SIG-M5 (cell line): ENCODE results near the gene FOXD3.

ENCODE experiments used
- DNase-seq: peaks from one replicate; lab custom pipeline; 2025; lab: John Stamatoyannopoulos, UW

Gene FOXD3

GRCh38 chr1:63362073-63362472 lies 39.7 kb downstream of the FOXD3 start:
- DNase-seq = no peak

DNA sequence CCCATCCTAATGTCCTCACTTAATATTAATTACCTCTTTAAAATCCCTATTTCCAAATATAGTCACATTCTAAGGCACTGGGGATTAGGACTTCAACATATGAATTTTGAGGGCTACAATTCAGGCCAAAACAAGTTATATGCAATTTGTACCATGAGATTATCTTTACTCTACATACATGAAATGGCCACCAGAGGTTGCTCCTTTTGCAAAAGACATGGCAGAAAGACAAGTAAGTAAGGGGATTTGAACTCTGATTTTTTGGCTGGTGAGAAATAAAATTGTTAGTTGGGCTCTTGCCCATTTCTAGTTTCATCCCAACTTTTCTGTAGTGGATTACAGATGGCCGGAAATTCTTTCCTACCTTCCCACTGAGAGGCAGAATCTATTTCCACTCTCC lies 40.2 kb downstream of the FOXD3 start:
- no peak for DNase-seq

DNA sequence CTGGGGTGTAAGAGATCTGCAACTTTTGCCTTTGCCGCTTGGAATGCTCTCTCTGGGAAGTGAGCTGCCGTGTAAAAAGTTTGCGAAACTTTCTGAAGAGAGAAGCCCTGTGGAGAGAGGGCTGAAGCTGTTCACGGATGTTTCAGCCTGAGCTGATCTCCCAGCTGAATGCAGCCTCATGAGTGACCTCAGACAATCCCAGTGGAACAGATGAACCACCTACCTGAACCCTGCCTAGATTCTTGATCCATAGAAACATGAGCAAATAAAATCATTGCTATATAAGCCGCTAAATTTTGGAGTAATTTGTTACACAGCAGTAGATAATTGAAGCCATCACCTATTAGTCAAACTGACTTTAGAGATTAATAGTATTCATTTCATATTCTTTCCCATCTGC lies 40.6 kb downstream of the FOXD3 start:
- no peak for DNase-seq

- no peak for DNase-seq
Observed at GRCh38 chr1:63366908-63367214, 44.5 kb downstream of the FOXD3 start.

GRCh38 chr1:63367215-63368103 lies 45.1 kb downstream of the FOXD3 start, which contains the start of gene ALG6:
ALG6 (plus strand) TSS chr1:63367627; CDS start chr1:63370978, 3,351 bp downstream.
- no peak for DNase-seq

DNA sequence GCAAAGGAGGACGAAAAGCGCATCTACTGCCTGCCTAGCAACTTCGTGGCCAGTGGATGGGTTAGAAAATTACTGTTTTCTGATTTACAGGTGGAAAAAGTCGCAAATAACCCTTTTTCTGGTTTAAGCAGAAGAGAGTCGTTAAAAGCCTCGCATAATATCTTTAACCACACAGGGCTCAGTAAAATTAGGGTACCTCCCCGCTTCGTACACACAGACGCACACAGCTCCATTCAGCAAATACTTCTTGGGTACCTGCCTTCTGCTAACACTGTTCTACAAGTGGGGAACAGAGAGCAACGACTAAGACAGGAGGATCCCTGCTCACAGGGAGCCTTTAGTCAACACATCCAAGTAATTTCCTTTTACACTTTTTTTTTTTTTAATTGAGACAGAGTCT lies 45.8 kb downstream of the FOXD3 start:
- no peak for DNase-seq
